Stimulated activated CD8-positive, alpha-beta memory T cell treated with anti-CD3 and anti-CD28 coated beads, Interleukin-4, amount 100 ng/mL, for 4 hours (primary cell): ENCODE results near the gene FANK1.
"Not testable (repeated sequence)": the region's sequence is repeated elsewhere in the genome, so short reads cannot be mapped to it uniquely, and the experiment has no call there.

Experiments
- DNase-seq, 2 donors: peaks; one replicate each; pipeline ENCODE4 v3.0.0-alpha.2; 2020; ENCODE audit warnings: low read depth in 2 of 2, low spot score in 1 of 2

Gene FANK1

DNA sequence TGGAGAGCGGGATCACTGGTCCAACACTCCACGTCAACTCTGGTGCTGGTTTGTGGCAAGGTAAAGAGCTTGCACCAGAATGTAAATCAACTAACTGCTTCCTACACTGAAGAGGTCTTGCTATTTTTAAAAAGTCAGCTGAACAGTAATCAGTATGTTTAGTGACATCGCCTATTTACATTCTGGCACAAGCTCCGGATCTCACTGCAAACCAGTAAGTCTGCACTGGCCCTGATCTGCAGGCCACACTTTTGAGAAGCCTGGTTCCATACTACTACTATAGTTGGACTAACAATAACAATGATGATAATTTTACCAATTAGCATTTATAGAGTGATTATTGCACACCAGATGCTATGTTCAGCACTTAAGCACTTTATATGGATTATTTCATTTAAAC, 6.9 kb upstream of the FANK1 start:
- not testable (repeated sequence) for DNase-seq

DNA sequence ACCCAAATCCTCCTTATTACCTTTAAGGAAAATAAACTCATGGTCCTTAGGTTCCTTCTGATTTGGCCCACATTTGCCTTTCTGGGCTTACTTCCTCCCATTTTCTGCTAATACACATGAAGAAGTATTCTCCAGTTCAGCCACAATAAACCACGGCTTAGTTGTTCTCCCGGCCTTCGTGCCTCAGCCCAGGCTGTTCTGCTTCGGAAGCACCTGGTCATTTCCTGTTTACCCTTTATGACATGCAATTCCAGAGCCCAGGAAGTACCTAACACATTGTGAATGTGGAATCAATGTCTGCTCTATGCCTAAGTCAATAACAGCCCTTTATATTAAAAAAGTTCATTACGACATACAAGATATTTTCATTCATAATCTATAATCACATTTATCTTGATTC, 4.0 kb upstream of the FANK1 start:
- DNase-seq: not testable (repeated sequence)

DNA sequence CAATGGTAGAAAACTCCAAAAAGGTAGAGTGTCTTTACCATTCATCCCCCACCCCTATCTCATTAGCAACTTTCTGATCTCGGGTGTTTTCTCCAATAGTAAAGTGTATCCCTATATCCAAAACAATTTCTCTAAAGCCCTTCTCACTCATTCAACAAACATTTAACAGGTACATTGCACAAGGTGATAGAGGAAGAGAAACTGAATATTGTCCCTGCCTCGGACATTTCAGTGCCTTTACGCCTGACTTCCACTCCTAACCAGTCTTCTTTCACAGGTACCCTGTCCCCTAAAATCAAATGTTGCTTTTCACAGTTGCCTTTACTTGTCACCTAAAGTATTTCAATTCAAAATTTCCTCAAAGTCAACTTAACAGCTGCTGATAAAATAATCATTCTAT, 2.2 kb upstream of the FANK1 start:
- not testable (repeated sequence) for DNase-seq

DNA sequence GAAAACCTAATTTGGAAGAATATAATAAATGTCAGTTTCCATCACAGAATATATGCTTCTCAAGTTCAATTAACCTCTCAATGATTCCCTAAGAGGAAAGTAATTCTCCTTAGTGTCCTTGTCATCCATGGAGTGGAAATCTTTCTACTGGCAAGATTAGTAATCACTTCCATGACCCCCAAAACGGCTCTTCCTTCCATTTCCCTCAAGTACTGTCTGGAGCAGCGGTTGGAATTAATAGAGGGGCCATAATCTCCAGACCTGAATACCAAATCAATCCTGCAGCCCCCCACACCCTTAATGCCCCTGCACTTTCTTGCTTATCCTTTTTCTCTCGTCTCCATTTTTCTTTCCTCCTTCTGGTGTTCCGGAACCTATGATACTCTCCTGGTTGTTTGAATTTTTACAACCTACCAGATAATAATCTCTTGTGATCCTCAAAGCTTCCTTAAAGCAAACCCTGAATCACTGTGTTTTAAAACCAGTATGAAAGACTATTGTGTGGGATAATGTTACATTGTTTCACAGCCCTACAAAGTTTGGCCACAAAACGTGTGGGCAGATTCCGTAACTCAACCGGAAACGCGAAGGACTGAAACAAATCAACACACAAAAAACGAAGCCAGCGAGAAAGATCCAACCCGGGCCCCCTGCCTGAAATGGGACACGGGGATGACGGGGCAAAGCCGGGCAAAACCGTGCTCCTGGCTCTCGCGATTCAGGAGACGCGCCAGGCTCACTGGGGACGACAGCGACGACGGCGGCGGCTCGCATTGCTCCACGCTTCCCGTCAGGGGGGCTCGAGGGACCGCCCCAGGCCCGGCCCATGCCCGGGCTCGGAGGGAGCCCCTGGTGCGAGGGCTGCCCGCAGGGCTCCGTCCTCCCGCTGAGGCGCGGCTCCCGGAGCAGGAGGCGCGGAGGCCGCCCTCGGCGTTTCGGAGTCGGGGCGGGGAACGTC, 955 bp upstream of the FANK1 start:
- not testable (repeated sequence) for DNase-seq

DNA sequence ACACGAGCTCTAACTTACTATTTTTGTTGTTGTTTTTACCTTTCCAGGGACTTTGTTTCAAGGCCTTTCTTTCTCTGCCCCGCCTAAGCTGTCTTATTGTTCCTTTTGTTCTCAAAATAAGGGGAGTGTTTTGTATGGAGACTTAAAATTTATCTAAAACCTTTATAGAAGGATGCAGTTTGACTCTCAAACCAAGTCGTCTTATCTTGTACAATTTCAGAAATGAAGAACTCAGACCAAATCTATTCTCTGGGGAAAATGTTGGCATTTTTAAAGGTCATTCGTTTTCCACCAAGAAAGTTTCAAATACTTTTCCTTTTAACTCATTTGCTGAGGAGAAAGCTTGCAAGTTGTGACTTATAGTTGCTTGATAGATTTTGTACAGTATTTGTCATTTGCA, 953 bp downstream of the FANK1 start:
- DNase-seq: not testable (repeated sequence)

DNA sequence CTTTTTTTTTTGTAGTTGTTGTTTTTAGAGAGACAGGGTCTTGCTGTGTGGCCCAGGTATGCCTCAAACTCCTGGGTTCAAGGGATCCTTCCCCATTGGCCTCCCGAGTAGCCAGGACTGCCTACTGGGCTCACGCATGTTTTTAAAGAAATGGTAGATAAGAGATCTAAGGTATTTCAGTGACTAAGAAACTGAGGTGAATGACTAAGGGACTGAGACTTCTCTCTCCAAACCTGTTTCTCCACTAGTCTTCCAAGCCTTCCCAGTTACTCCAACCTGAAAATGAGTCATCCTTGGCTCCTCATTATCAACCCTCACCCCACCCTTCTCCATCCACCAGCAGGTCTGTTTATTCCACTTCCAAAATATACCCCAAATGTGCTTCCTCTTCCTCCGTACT, 4.6 kb downstream of the FANK1 start:
- not testable (repeated sequence) for DNase-seq

DNA sequence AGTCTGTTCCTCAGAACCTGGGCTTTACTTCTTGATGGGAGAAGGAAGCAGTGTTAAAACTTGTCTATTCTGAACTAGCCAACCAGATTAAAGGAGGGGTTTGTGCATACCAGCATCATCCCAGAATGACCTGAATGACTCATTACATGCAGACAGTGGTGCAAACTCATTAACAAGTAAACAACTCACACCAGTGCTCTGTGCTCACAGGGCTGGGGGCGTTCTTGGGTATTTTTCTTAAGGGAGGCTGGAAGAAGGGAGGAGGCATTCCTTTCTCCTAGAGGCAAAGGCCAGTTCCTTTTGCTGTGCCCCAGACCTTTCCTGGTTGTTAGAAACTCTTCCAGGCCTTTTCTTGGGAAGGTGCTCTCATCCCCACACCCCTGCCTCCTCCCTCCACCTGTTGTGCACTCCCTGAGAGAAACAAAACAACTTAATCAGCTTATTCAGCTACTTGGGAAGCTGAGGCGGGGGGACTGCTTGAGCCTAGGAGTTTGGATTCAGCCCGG, 6.8 kb downstream of the FANK1 start:
- not testable (repeated sequence) for DNase-seq

DNA sequence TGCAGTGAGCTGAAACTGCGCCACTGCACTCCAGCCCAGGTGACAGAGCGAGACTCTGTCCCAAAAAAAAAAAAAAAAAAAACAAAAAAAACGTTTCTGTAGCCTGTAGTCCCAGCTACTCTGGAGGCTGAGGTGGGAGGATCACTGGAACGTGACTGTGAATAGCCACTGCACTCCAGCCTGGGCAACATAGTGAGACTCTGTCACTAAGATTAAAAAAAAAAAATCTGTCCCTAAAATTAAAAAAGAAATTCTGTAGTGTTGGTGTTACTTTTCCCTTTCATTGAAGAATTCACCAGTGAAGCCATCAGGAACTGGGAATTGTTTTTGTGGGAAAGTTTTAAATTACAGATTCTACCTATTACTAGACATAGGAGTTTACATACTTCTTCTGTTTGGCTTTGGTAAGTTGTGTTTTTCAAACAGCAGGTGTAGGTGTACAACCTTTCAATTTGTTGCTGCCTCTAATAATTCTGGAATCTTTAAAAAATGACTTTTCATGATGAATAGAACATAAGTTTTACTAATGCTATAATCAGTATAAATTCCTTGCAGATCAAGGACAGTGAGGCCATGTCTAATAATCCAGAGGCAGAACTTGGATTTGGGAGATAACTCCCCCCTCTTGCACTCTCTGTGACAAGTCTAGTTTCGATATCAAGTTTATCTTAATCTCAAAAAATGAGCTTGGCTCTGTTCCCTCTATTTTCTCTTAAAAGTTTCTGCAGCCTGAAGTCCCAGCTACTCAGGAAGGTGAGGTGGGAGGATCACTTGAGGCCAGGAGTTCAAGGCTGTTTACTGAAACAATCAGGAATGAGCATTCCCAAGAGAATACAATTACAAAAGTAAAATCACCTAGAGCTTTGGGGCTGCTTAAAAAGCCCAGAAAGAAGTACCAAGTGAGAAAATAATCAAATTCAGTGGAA, 9.0 kb downstream of the FANK1 start:
- not testable (repeated sequence) for DNase-seq

DNA sequence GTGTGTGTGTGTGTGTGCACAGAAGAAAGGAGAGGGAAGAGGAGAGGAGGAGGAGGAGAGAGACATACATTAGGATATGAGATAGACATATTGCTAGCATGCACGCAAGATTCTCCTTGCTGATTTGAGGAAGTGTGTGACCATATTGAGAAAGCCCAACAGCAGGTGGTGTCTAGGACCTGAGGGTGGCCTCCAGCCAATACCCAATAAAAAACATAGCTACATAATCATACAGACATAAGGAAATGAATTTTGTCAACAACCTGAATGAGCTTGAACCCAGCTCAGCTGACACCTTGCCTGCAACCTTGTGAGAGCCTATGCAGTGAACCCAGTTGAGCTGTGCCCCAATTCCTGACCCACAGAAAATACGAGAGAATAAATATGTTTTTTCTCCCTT, 11.2 kb downstream of the FANK1 start:
- DNase-seq: not testable (repeated sequence)

DNA sequence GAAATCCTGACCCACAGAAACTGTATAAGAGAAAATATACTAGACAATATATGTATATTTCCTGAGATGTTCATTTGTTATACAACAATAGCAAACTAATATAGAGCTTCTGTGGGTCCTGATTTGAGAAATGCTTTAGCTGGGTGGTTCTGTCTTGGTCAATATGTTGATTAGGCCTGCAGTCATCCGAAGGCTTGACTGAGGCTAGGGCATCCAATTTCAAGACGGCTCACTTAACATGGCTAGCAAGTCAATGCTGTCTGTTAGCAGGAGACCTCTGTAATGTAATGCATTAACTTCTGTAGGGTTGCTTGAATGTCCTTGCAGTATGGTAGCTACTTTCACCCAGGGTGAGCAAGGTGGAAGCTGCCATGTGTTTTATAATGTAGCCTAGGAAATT, 12.4 kb downstream of the FANK1 start:
- not testable (repeated sequence) for DNase-seq

DNA sequence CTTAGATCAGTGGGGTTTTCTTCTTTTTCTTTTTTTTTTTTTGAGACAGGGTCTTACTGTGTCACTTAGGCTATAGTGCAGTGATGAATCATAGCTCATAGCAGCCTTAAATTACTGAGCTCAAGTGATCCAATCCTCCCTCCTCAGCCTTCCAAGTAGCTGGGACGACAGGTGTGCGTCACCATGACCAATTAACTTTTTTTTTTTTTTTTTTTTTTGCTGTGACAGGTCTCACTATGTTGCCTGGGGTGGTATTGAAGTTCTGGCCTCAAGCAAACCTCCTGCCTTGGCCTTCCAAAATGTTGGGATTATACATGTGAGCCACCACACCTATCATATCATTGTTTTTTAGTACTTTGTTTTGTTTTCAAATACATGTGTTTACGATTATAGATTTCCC, 13.1 kb downstream of the FANK1 start:
- not testable (repeated sequence) for DNase-seq

DNA sequence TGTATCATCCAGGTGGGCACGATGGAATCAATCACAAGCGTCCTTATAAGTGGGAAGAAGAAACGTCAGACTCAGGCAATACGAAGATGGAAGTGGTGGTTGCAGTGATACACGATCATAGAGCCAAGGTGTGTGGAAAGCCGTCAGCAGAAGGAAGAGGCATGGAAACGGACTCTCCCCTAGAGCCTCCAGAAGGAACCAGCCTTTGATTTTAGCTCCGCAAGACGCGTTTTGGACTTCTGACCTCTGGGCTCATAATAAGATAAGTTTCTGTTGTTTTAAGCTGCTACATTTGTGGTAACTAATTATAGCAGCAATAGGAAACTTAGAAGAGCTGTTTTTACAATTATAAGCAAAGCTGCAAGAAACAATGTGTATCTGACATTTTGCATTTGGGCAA, 14.8 kb downstream of the FANK1 start:
- no peak for DNase-seq

DNA sequence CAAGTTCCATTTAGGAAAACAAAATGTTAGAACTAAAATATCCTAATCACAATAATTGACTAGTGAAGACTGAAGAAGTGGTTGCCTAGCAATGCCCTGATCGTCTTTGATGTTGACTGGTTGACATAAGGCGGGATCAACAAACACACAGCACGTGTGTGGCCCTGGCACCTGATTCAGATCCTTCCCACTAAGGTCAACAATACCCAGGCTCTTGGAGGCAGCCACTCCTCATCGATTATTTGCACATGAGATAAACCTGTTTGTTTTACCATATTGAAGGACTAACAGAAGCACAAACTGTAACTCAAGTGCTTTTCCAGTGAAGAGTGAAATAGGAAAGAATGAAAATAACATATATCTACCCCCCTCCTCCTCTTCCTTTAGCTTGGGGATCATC, 15.6 kb downstream of the FANK1 start:
- DNase-seq: no peak

DNA sequence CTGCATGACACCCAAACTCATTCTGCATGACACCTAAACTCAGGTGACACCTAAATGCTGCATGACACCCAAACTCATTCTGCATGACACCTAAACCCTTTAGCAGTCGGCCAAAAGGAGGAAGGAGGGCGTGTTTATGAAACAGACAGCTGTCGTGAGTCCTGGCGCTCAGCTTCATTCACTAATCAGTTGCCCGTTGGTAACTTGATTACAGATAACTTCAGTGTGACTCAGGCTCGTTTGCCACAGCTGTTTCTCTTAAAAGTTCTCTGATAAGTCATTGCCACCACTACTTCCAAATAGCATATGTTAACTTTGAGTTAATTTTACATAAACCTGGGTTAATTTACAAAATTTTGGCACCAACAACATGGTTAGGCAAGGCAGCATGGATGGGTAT, 16.9 kb downstream of the FANK1 start:
- not testable (repeated sequence) for DNase-seq

DNA sequence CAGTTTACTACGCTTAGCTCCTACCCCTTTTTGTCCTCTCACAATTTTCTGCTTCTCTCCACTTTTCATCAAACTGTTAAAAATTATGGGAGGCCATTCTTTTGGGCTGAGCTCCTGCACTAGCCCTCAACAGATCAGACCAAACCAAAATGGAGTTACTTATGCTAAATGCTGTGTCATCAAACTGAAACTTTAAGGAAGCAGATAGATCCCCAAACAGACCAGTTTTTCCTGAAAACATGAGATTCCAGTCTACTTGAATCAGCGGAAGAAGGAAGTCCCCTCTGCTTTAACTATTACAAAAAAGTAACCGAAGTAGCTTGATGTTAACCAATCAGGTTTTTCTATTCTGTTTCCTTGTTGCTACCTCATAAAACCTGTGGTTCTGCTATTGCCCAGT, 20.6 kb downstream of the FANK1 start:
- no peak for DNase-seq

DNA sequence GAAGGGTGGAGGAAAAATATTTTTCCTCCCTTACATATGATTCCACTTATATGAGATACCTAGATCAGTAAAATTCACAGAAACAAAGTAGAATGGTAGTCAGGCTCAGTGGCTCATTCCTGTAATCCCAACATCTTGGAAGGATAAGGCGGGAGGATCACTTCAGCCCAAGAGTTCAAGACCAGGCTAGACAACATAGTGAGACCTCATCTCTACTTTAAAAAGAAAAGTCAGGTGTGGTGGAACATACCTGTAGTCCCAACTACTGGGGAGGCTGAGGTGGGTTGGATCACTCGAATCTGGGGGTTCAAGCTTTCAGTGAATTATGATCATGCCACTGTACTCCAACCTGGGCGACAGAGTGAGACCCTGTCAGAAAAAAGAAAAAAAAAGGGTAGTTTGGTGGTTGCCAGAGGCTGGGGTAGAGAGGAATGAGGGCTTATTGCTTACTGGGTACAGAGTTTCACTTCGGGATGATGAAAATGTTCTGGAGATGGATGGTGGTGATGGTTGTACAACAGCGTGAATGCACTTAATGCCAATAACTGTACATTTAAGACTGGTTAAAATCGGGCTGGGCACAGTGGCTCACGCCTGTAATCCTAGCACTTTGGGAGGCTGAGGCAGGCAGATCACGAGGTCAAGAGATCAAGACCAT, 21.5 kb downstream of the FANK1 start:
- not testable (repeated sequence) for DNase-seq

DNA sequence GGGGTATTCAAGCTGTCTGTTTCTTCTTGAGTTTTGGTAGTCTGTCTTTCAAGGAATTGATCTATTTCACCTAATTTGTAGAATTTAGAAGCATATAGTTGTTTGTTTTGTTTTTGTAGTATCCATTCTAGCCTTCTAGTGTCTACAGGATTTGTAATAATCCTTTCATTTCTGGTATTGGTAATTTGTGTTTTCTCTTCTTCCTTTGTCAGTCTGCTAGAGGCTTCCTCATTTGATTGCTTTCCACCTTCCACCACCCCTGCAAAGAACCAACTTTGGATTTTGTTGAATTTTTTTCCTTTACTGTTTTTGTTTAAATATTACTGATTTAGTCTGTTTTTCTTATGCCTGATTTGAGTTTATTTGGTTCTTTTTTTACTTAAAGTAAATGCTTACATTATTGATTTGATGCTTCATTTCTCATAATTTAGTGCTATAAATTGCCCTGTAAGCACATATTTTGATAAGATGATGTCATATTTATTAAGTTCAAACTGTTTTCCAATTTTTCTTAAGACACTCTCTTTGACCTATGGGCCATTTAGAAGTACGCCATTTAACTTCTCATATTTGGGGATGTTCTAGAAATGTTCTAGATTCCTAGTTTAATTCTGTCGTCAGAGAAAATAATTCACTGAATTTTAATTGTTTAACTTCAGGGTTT, 25.4 kb downstream of the FANK1 start:
- not testable (repeated sequence) for DNase-seq

DNA sequence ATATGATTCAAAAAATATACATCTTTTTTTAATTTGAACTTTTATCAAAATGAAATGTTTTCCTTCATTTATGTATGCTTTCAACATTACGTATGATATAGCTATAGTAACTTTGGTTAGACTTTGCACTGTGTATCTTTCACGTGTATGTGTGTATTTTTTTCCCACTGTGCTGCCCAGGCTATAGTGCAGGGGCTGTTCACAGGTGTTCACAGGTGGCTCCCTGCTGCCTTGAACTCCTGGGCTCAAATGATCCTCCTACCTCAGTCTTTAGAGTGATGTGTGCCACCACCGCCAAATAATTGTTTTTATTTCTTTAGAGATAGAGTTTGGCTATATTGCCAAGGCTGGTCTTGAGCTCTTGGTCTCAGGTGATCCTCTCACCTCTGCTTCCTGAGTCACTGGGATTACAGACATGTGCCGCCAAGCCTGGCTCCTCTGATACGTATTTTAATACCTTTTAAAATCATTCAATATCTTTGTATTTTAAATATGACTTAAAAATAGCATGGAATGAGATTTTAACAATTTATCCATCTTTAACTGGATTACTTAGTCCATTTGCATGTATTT, 29.0 kb downstream of the FANK1 start:
- DNase-seq: no peak

DNA sequence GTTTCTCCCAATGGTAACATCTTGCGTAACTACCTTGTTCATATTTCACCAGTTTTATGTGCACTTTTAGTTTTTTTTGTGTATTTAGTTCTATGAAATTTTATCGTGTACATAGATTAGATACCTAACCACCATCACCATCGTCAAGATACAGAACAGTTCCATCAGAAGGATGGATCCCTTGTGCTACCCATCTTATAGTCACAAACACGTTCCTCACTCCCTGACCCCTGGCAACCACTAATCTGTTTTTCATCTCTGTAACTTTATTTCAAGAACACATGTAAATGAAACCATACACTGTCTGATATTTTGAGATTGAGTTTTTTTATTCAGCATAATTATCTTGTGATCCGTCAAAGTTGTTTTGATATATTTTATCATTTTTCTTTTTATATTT, 29.9 kb downstream of the FANK1 start:
- no peak for DNase-seq

DNA sequence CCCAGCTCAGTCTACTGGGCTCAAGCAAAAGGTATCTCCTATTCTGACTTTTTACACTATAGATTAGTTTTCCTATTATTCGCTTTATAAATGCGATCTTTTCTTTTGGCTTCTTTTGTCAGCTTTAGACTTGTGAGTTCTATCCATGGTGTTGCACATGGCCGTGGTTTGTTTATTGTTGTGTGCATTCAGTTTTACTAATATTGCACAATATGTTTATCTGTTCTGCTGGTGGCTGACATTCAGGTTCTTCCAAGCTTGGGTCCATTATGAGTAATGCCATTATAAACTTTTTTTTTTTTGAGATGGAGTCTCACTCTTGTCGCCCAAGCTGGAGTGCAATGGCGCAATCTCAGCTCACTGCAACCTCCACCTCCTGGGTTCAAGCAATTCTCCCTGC, 30.9 kb downstream of the FANK1 start:
- DNase-seq: not testable (repeated sequence)
